Esophagus squamous epithelium (tissue), 5 donors: Measurements from ENCODE around the gene ENDOU. TPM values are rescaled to one million over a fixed set of nuclear protein-coding genes. Genes with fewer than 3 reads are reported as not detected.

Source experiments
- DNase-seq: peaks from one replicate; lab custom pipeline; 2025; lab: John Stamatoyannopoulos, UW
- H3K27ac ChIP-seq, 4 donors: fragments of 200-600 bp; sonication (generic); one replicate each; pipeline ENCODE4 v1.5.1; 2016 to 2019; ENCODE audit warnings: mild to moderate bottlenecking in 1 of 4
- H3K27me3 ChIP-seq, 4 donors: fragments of 200-600 bp; sonication (generic); 1 replicate in 3 of 4; 2 replicates in 1 of 4; pipeline versions ENCODE4 v1.5.1 to v1.6.0; 2017 to 2021; ENCODE audit warnings: antibody characterized with exemption in 1 of 4
- H3K36me3 ChIP-seq, 3 donors: fragments of 200-600 bp; sonication (generic); one replicate each; pipeline ENCODE4 v1.5.1; 2016 to 2019
- H3K4me1 ChIP-seq, 3 donors: fragments of 200-600 bp; sonication (generic); one replicate each; pipeline ENCODE4 v1.5.1; 2017 to 2019
- H3K4me3 ChIP-seq, 4 donors: fragments of 200-600 bp; sonication (generic); 1 replicate in 3 of 4; 2 replicates in 1 of 4; pipeline ENCODE4 v1.5.1; 2016 to 2019; ENCODE audit warnings: mild to moderate bottlenecking in 2 of 4, moderate library complexity in 1 of 4
- H3K9me3 ChIP-seq, 3 donors: fragments of 200-600 bp; sonication (generic); one replicate each; pipeline ENCODE4 v1.5.1; 2016 to 2019
- POLR2A ChIP-seq, 4 donors: fragments of 450-650 bp; IDR thresholded peaks; one replicate each; pipeline ENCODE4 v1.6.1; 2017; ENCODE audit warnings: antibody characterized with exemption in 4 of 4, mild to moderate bottlenecking in 4 of 4, moderate library complexity in 3 of 4
- WGBS, 2 donors: methylation state at CpG; one replicate each; pipeline ENCODE4 v1.1.5; 2018; 5-methylcytosine and 5-hydroxymethylcytosine counted together
- intact Hi-C: fragments of 100-400 bp; cut with DNase I; formaldehyde crosslinking; loops from one replicate; pipeline ENCODE4 v1.15.0; 2022
- total RNA-seq, 4 donors: library from RNA; depleted of rRNA; stranded (reverse); fragments of >200 nt; gene quantifications; one replicate each; pipeline ENCODE4 v1.1.0, GENCODE V29; 2016
- TF ChIP-seq, protein P1 (sequence below), 6 experiments: fragments of 450-650 bp in 4 of 6; fragments of 200-600 bp in 2 of 6; sonication (generic) in 2 of 6; IDR thresholded peaks; one replicate each; pipeline ENCODE4 v1.5.1; 2016 to 2019; ENCODE audit warnings: antibody characterized with exemption in 6 of 6, mild to moderate bottlenecking in 4 of 6, moderate library complexity in 4 of 6
- donor health status: DM: yes; HTN: yes; CAD: no.

The ENDOU gene
- total RNA-seq, 4 donors from 2014 or later, result 39.8 to 112 (median 46.3) TPM

DNA sequence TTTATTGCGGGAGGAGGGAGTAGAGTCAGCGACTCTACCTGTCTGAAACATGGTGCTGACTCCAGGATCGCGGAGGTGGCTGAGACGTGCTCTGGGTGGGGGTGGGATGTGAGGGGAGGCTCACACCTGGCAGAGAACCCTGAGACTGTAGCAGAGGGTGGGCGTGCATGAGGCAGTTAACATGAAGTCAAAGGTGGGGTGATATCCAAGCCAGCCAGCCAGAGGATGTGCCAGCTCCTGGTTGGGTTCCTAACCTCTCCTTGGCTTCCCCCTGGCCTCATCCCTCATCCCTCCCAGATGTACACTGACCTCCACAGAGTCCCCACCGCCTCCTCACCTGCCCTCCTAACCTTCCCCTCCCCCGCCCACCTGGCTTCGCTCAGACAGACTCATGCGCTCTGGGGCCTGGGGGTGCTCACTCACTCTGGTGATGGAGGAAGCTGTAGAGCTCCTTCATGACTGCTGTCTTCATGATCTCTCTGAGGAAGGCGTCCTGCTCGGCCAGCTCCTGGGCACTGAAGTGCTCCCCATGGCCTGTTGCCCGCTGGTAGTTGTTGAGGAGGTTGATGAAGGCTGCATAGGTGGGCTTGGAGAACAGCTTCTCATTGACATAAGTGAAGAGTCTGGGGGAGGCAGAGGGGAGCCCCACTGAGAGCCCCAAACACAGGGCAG, 9.3 kb downstream of the ENDOU start:
- intact Hi-C loops, result loop anchor here (5.0 kb wide), 2 partner anchors 61 to 121 kb away; no protein-coding TSS in a partner anchor
- H3K4me1 ChIP-seq, result peaks cover 26 to 56% (median 41%) of the 10 kb centered on the region in 3 donors
- peaks cover 0 to 65% (median 0%) of the 10 kb centered on the region in 3 donors for H3K36me3 ChIP-seq
- H3K27me3 ChIP-seq, result no peaks in the 10 kb centered on the region
- no peaks in the 10 kb centered on the region for H3K9me3 ChIP-seq
- no peak for DNase-seq
- WGBS, 2 donors, result 61% methylated on average over 6 of the region's 13 CpGs; no CpG with 5 or more reads in 1 of the 2 donors
- H3K4me3 ChIP-seq, result peak overlapping the region in 1 of 4 donors; percentile 34
- TF ChIP-seq, protein P1, sequence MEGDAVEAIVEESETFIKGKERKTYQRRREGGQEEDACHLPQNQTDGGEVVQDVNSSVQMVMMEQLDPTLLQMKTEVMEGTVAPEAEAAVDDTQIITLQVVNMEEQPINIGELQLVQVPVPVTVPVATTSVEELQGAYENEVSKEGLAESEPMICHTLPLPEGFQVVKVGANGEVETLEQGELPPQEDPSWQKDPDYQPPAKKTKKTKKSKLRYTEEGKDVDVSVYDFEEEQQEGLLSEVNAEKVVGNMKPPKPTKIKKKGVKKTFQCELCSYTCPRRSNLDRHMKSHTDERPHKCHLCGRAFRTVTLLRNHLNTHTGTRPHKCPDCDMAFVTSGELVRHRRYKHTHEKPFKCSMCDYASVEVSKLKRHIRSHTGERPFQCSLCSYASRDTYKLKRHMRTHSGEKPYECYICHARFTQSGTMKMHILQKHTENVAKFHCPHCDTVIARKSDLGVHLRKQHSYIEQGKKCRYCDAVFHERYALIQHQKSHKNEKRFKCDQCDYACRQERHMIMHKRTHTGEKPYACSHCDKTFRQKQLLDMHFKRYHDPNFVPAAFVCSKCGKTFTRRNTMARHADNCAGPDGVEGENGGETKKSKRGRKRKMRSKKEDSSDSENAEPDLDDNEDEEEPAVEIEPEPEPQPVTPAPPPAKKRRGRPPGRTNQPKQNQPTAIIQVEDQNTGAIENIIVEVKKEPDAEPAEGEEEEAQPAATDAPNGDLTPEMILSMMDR (IDR thresholded peaks at IDR 0.05), result no peak
- no peak for TF ChIP-seq POLR2A (IDR thresholded peaks at IDR 0.05)
- peak overlapping the region; percentile 3 to 89 (median 88) for H3K27ac ChIP-seq

DNA sequence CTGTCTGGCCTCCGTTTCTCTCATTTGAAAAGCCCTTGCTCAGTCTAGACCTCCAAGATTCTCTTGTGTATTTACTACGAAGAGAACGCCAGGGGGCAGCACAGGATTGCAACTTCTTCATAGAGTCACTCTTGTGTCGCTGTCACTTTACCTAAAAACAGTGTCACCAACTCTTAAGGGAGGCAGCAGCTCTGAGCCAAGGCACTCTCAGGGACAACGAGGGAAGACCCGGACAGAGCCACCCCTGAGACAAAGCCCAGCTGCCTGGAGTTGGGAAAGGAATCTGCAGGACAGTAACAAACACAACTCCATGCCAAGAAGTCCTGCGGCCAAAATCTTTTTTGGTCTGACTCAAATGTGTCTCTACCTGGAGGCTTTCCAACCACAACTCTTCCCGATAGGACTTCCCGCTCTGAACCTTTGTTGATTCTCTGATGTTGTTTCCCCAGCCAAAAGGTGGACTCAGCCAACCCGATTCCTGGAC, 9.9 kb downstream of the ENDOU start:
- peak overlapping the region in 1 of 4 donors; percentile 34 for H3K4me3 ChIP-seq
- H3K27ac ChIP-seq, result peak overlapping the region in 3 of 4 donors; percentile 86 to 89 (median 89)
- TF ChIP-seq, protein P1 (IDR thresholded peaks at IDR 0.05), result peak; percentile 68 to 84 (median 82)
- TF ChIP-seq POLR2A (IDR thresholded peaks at IDR 0.05), result no peak
- WGBS, 2 donors, result 0% methylated on average over 7 to 8 of the region's 10 CpGs
- H3K27me3 ChIP-seq, result no peaks in the 10 kb centered on the region
- no peak for DNase-seq
- H3K9me3 ChIP-seq, result no peaks in the 10 kb centered on the region
- intact Hi-C loops, result loop anchor here (5.0 kb wide), 2 partner anchors 62 to 122 kb away; no protein-coding TSS in a partner anchor
- H3K4me1 ChIP-seq, result peaks cover 26 to 51% (median 41%) of the 10 kb centered on the region in 3 donors
- H3K36me3 ChIP-seq, result peaks cover 0 to 65% (median 0%) of the 10 kb centered on the region in 3 donors

DNA sequence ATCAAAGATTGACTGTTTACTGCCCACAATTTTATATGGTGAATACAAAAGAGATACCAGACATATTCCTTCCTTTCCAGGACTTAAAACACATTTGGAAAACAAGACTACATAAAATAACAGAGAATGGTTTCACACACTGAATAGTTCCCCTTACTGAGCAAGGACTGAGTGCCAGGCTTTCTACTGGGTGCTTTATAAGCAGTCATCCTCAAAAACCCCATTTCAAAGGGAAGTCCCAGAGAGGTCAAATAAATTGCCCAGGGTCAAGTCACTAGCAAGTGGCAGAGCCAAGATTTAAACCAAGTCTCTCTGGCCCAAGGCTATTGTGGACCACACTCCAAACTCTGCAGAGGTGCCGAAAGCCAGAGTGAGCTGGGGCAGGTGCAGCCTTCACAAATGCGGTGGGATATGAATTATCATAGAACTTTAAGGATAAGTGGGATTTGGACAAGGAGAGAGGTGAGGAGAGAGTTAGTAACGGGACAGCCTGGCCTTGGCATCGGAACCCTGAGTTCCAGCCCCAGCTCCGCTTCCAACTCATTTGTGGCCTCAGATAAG, 10.4 kb downstream of the ENDOU start:
- 30 to 39% methylated on average over 5 of the region's 5 CpGs for WGBS, 2 donors
- H3K4me3 ChIP-seq, result no peak overlapping the region
- peak overlapping the region in 3 of 4 donors; percentile 86 to 89 (median 89) for H3K27ac ChIP-seq
- H3K27me3 ChIP-seq, result no peaks in the 10 kb centered on the region
- H3K4me1 ChIP-seq, result peaks cover 26 to 51% (median 41%) of the 10 kb centered on the region in 3 donors
- intact Hi-C loops, result loop anchor here (5.0 kb wide), 2 partner anchors 62 to 122 kb away; no protein-coding TSS in a partner anchor
- no peaks in the 10 kb centered on the region for H3K9me3 ChIP-seq
- peaks cover 0 to 66% (median 0%) of the 10 kb centered on the region in 3 donors for H3K36me3 ChIP-seq
- TF ChIP-seq, protein P1 (IDR thresholded peaks at IDR 0.05), result no peak
- TF ChIP-seq POLR2A (IDR thresholded peaks at IDR 0.05), result no peak
- no peak for DNase-seq

DNA sequence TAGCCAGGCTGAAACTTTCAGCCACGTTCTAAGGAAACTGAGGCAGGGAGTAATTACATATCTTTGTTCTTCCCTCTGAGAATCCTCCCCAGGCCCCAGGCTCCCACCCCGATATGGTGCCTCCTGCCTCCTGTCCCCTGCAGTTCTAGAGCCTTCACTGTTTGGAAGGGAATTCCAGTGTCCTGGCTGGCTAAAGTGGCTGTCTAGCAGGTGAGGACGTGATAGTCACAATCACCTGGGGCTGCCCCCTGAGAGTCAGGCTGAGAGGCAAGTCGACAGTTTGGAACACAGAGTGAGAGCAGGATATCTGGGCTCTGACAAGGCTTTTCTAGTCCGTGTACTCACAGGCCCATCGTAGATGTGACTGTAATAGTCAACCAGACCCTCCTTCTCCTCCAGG, 13.1 kb downstream of the ENDOU start:
- no peaks in the 10 kb centered on the region for H3K27me3 ChIP-seq
- no peak for DNase-seq
- intact Hi-C loops, result no loop called here
- H3K27ac ChIP-seq, result no peak overlapping the region
- no peak overlapping the region for H3K4me3 ChIP-seq
- TF ChIP-seq, protein P1 (IDR thresholded peaks at IDR 0.05), result no peak
- TF ChIP-seq POLR2A (IDR thresholded peaks at IDR 0.05), result no peak
- H3K9me3 ChIP-seq, result no peaks in the 10 kb centered on the region
- whole genome bisulfite sequencing, 2 donors, result 87 to 89% methylated on average over 4 to 5 of the region's 6 CpGs
- H3K36me3 ChIP-seq, result peaks cover 0 to 56% (median 0%) of the 10 kb centered on the region in 3 donors
- H3K4me1 ChIP-seq, result peaks cover 16 to 46% (median 24%) of the 10 kb centered on the region in 3 donors

DNA sequence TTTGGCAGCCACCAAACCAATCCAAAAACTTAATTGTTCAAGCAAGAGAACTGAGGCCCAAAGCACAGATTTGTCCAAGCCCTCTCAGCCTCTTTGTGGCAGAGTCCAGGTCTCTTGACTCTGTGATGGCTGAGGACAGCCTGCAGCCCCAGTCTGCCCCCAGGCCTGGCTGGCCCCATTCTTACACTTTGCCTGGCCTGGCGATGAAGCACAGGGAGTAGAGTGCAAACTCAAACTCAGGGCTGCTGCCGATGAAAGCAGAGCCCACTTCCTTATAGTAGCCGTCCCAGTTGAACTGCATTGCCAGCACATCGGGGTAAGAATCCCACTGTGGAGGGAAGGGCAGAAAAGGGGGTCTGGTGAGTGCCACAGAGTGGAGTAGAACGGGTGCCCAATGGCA, 13.8 kb downstream of the ENDOU start:
- DNase-seq, result no peak
- H3K27ac ChIP-seq, result no peak overlapping the region
- H3K4me1 ChIP-seq, result peaks cover 13 to 45% (median 18%) of the 10 kb centered on the region in 3 donors
- no peak for TF ChIP-seq POLR2A (IDR thresholded peaks at IDR 0.05)
- TF ChIP-seq, protein P1 (IDR thresholded peaks at IDR 0.05), result no peak
- intact Hi-C loops, result no loop called here
- no peak overlapping the region for H3K4me3 ChIP-seq
- peaks cover 0 to 48% (median 0%) of the 10 kb centered on the region in 3 donors for H3K36me3 ChIP-seq
- no peaks in the 10 kb centered on the region for H3K9me3 ChIP-seq
- 93 to 95% methylated on average over 4 to 5 of the region's 5 CpGs for WGBS, 2 donors
- H3K27me3 ChIP-seq, result no peaks in the 10 kb centered on the region
